ENCODE results near the gene CDK13. TPM values are rescaled to one million over a fixed set of nuclear protein-coding genes. Genes with fewer than 3 reads are reported as not detected.

The CDK13 gene
- total RNA-seq, 2 donors from 2014 or later = 116 to 136 TPM

- ATAC-seq = no peak
- Mint-ChIP-seq H3K27me3 (peaks cover 9% of the 10 kb centered on the region), H3K36me3 (ENCODE audit: low read depth) (peaks cover 7% of the 10 kb centered on the region), H3K4me3 (no peak overlapping the region), H3K4me1 (peaks cover 2% of the 10 kb centered on the region), H3K27ac (no peak overlapping the region)
- H3K9me3 ChIP-seq (ENCODE audit: control insufficient read depth, low read length, poor library complexity, severe bottlenecking) = no peaks in the 10 kb centered on the region
- DNase-seq = no peak
Measured at GRCh38 chr7:39926111-39926510, 23.9 kb upstream of the CDK13 start.

- no peak for ATAC-seq
- Mint-ChIP-seq H3K27me3 (peaks cover 6% of the 10 kb centered on the region), H3K4me3 (no peak overlapping the region), H3K27ac (no peak overlapping the region), H3K4me1 (peaks cover 2% of the 10 kb centered on the region), H3K36me3 (ENCODE audit: low read depth) (peaks cover 5% of the 10 kb centered on the region)
- no peaks in the 10 kb centered on the region for H3K9me3 ChIP-seq (ENCODE audit: control insufficient read depth, low read length, poor library complexity, severe bottlenecking)
- no peak for DNase-seq
Measured at GRCh38 chr7:39927018-39927417, 23.0 kb upstream of the CDK13 start.

DNA sequence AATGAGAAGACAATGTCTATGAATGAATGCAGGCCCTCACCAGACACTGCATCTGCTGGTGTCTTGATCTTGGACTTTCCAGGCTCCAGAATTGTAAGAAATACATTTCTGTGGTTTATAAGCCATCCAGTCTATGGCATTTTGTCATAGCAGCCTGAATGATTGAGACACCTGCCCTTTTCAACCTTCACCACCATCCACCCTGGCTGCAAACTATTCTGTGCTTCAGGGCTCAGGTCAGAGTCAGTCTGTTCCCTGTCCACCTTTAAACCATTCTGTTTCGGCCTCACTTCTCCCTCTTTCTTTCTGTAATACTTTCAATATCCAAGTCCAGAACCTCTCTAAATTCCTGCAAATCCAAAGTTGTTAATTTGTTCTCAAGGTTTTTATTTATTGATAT lies 15.9 kb upstream of the CDK13 start:
- Mint-ChIP-seq H3K36me3 (ENCODE audit: low read depth) (peaks cover 5% of the 10 kb centered on the region), H3K4me3 (no peak overlapping the region)
- no peak for ATAC-seq

GRCh38 chr7:39936761-39937160 lies 13.3 kb upstream of the CDK13 start:
- Mint-ChIP-seq H3K4me1 (peaks cover 5% of the 10 kb centered on the region), H3K27me3 (peaks cover 11% of the 10 kb centered on the region), H3K36me3 (ENCODE audit: low read depth) (peaks cover 2% of the 10 kb centered on the region), H3K27ac (no peak overlapping the region), H3K4me3 (no peak overlapping the region)
- H3K9me3 ChIP-seq (ENCODE audit: control insufficient read depth, low read length, poor library complexity, severe bottlenecking) = no peaks in the 10 kb centered on the region
- DNase-seq (no peak), ATAC-seq (no peak)

More for the DNA sequence above, 15.9 kb upstream of the CDK13 start:
- Mint-ChIP-seq H3K4me1 (peaks cover 5% of the 10 kb centered on the region), H3K27me3 (peaks cover 11% of the 10 kb centered on the region), H3K27ac (no peak overlapping the region)
- DNase-seq = no peak
- no peaks in the 10 kb centered on the region for H3K9me3 ChIP-seq (ENCODE audit: control insufficient read depth, low read length, poor library complexity, severe bottlenecking)

- ATAC-seq (no peak), DNase-seq (no peak)
- peaks cover 2% of the 10 kb centered on the region for H3K36me3 Mint-ChIP-seq (ENCODE audit: low read depth)
- H3K4me3 Mint-ChIP-seq = no peak overlapping the region
- no peak overlapping the region for H3K27ac Mint-ChIP-seq
- peaks cover 7% of the 10 kb centered on the region for H3K4me1 Mint-ChIP-seq
- H3K27me3 Mint-ChIP-seq = peaks cover 11% of the 10 kb centered on the region
- no peaks in the 10 kb centered on the region for H3K9me3 ChIP-seq (ENCODE audit: control insufficient read depth, low read length, poor library complexity, severe bottlenecking)
Measured at GRCh38 chr7:39937366-39938153, 12.5 kb upstream of the CDK13 start.

DNA sequence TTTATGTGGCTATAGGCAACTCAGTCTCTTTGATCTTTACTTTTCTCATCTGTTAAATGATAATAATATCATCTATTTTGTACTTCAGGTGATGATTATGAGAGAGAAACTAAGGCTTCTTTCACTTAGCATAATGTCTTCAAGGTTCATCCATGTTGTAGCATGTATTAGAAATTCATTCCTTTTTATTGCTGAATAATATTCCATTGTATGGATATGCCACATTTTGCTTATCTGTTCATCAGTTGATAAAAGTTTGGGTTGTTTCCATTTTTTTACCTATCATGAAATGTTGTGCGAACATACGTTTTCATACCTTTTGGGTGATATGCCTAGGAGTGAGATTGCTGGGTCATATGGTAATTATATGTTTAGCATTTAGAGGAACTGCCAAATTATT lies 7.2 kb upstream of the CDK13 start:
- Mint-ChIP-seq H3K27ac (no peak overlapping the region), H3K4me3 (no peak overlapping the region), H3K4me1 (peaks cover 6% of the 10 kb centered on the region), H3K36me3 (ENCODE audit: low read depth) (no peaks in the 10 kb centered on the region), H3K27me3 (no peaks in the 10 kb centered on the region)
- ATAC-seq = no peak
- DNase-seq = no peak
- no peaks in the 10 kb centered on the region for H3K9me3 ChIP-seq (ENCODE audit: control insufficient read depth, low read length, poor library complexity, severe bottlenecking)

DNA sequence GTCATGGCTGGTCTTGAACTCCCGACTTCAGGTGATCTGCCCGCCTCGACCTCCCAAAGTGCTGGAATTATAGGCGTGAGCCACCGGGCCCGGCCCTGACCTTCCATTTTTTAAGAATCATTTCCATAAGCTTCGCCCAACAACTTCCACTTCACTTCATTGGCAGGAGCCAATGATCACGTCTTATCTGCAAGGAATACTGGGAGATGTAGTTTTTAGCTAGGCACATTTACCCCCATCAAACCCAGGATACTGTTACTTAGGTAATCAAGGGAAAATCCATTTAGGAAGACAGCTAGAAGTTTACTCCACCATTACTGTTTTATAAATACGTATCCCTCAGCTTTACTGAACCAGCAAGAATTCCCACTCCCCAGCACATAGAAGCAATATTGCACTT lies 3.4 kb upstream of the CDK13 start:
- DNase-seq (no peak), ATAC-seq (no peak)
- H3K9me3 ChIP-seq (ENCODE audit: control insufficient read depth, low read length, poor library complexity, severe bottlenecking) = no peaks in the 10 kb centered on the region
- no peak overlapping the region for H3K27ac Mint-ChIP-seq
- H3K27me3 Mint-ChIP-seq = no peaks in the 10 kb centered on the region
- H3K4me3 Mint-ChIP-seq = no peak overlapping the region
- H3K4me1 Mint-ChIP-seq = peaks cover 17% of the 10 kb centered on the region
- peaks cover 2% of the 10 kb centered on the region for H3K36me3 Mint-ChIP-seq (ENCODE audit: low read depth)

- DNase-seq (no peak), ATAC-seq (no peak)
- H3K9me3 ChIP-seq (ENCODE audit: control insufficient read depth, low read length, poor library complexity, severe bottlenecking) = no peaks in the 10 kb centered on the region
- Mint-ChIP-seq H3K27ac (peak overlapping the region; percentile 98), H3K4me1 (peaks cover 25% of the 10 kb centered on the region), H3K36me3 (ENCODE audit: low read depth) (peaks cover 7% of the 10 kb centered on the region), H3K27me3 (no peaks in the 10 kb centered on the region), H3K4me3 (peak overlapping the region; percentile 98)
Measured at GRCh38 chr7:39948375-39948955, 1.6 kb upstream of the CDK13 start.

DNA sequence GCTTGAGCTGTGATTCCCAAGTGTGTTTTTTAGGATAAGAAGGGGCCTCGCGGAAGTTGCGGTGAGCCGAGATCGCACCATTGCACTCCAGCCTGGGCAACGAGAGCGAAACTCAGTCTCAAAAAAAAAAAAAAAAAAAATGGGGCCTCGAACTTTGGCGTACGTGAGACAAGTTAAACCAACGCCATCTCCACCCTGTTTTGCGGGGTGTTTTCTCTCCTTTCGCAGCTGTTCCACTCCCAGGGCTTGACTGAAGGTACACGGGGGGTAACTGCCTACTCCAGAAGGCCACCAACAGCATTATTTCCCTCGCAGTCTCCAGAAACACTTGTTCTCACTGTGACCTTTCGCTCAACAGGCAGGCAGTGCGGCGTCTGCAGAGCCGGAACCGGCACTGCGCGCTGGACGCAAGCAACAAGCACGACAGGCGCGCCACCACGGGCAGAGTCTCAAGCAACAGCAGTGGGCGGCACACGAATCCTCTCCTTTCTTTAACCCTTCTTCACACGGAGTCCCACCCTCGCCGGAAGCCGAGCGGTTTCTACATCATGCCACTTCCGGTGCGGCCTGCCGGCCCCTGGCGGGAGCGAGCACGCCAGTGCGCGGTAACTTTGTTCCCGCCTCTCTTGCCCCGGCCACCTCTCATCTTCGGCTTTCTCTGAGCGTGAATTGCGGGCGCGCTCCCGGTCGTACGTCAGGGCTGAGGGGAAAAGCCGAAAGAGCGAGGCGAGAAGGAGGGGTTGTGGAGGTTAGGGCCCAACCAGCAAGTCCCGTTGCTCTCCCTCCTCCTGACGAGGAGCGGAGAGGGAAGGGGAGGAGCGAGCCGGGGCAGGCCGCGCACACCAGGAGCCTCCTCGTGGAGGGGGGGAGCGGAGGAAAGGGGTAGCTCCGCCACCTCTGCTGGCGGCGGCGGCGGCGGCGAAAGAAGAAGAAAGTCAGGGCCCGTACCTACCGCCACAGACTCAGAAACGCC lies 814 bp upstream of the CDK13 start:
- peak overlapping the region; percentile 98 for H3K27ac Mint-ChIP-seq

GRCh38 chr7:39950473-39951225 lies 593 bp downstream of the CDK13 start:
- H3K4me3 Mint-ChIP-seq = peak overlapping the region; percentile 98
- H3K9me3 ChIP-seq (ENCODE audit: control insufficient read depth, low read length, poor library complexity, severe bottlenecking) = no peaks in the 10 kb centered on the region
- H3K36me3 Mint-ChIP-seq (ENCODE audit: low read depth) = peaks cover 10% of the 10 kb centered on the region
- H3K4me1 Mint-ChIP-seq = peaks cover 38% of the 10 kb centered on the region
- DNase-seq (peak; percentile 27 to 31 (median 27)), ATAC-seq (no peak)
- peak overlapping the region; percentile 98 for H3K27ac Mint-ChIP-seq
- no peaks in the 10 kb centered on the region for H3K27me3 Mint-ChIP-seq

More for the DNA sequence above, 814 bp upstream of the CDK13 start:
- Mint-ChIP-seq H3K4me1 (peaks cover 25% of the 10 kb centered on the region), H3K36me3 (ENCODE audit: low read depth) (peaks cover 7% of the 10 kb centered on the region), H3K27me3 (no peaks in the 10 kb centered on the region), H3K4me3 (peak overlapping the region; percentile 98)
- peak; percentile 80 for ATAC-seq
- no peaks in the 10 kb centered on the region for H3K9me3 ChIP-seq (ENCODE audit: control insufficient read depth, low read length, poor library complexity, severe bottlenecking)
- DNase-seq = peak; percentile 89 to 96 (median 95)

GRCh38 chr7:39951226-39952194 lies 1.5 kb downstream of the CDK13 start:
- H3K36me3 Mint-ChIP-seq (ENCODE audit: low read depth) = peaks cover 10% of the 10 kb centered on the region
- DNase-seq (peak; percentile 53 to 56 (median 56)), ATAC-seq (peak; percentile 6)
- peaks cover 41% of the 10 kb centered on the region for H3K4me1 Mint-ChIP-seq
- H3K27ac Mint-ChIP-seq = peak overlapping the region; percentile 97
- H3K27me3 Mint-ChIP-seq = no peaks in the 10 kb centered on the region
- peak overlapping the region; percentile 98 for H3K4me3 Mint-ChIP-seq
- H3K9me3 ChIP-seq (ENCODE audit: control insufficient read depth, low read length, poor library complexity, severe bottlenecking) = no peaks in the 10 kb centered on the region

DNA sequence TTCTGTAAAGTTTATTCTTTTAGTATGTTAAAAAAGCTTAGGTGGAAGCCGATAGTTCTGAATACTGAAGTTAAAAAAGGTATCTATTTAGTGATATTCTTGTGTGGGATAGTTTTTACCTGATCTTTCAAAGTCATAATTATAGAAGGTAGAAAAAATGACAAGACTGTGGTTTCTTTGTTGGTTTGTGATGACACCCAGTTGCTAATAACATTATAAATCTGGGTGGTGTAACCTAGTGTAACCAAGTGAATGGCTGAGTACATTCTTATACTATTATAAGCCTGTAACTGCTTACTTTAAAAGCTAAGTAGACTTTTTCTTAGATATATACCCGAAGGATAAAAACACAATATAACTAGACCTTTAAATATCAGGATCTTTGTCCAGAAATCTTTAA lies 2.3 kb downstream of the CDK13 start:
- peaks cover 50% of the 10 kb centered on the region for H3K4me1 Mint-ChIP-seq
- H3K36me3 Mint-ChIP-seq (ENCODE audit: low read depth) = peaks cover 10% of the 10 kb centered on the region
- no peaks in the 10 kb centered on the region for H3K27me3 Mint-ChIP-seq
- peak overlapping the region; percentile 97 for H3K27ac Mint-ChIP-seq
- no peak for DNase-seq
- no peak for ATAC-seq
- H3K9me3 ChIP-seq (ENCODE audit: control insufficient read depth, low read length, poor library complexity, severe bottlenecking) = no peaks in the 10 kb centered on the region
- H3K4me3 Mint-ChIP-seq = peak overlapping the region; percentile 98
